Nephron progenitor cell (in vitro differentiated cells): ENCODE results near the gene RGS9.

Experiments
- DNase-seq: peaks from one replicate; pipeline ENCODE4 v3.0.0; 2021
- H3K27ac Mint-ChIP-seq: 2 replicates; pipeline ENCODE4 v1.8.0; 2021; ENCODE audit warnings: mild to moderate bottlenecking, moderate library complexity, mixed read lengths
- H3K27me3 Mint-ChIP-seq: 2 replicates; pipeline ENCODE4 v1.8.0; 2021; ENCODE audit warnings: mild to moderate bottlenecking, low read depth, mixed read lengths; ENCODE audit not compliant: poor library complexity
- H3K36me3 Mint-ChIP-seq: 2 replicates; pipeline ENCODE4 v1.8.0; 2021; ENCODE audit warnings: low read depth, mixed read lengths
- H3K4me1 Mint-ChIP-seq: 2 replicates; pipeline ENCODE4 v1.8.0; 2021; ENCODE audit warnings: mixed read lengths
- H3K4me3 Mint-ChIP-seq: 2 replicates; pipeline ENCODE4 v1.8.0; 2021; ENCODE audit warnings: mild to moderate bottlenecking, moderate library complexity, mixed read lengths
- H3K9me3 Mint-ChIP-seq: 2 replicates; pipeline ENCODE4 v1.8.0; 2021; ENCODE audit warnings: mild to moderate bottlenecking, moderate library complexity, mixed read lengths
- CTCF ChIP-seq: fragments of 200-600 bp; sonication (generic); IDR thresholded peaks from 2 replicates; pipeline ENCODE4 v1.5.0; 2021; ENCODE audit warnings: antibody characterized with exemption

The RGS9 gene

GRCh38 chr17:65231662-65232335, 94.6 kb downstream of the RGS9 start:
- H3K4me1 Mint-ChIP-seq: peaks cover 27% of the 10 kb centered on the region
- H3K36me3 Mint-ChIP-seq: no peaks in the 10 kb centered on the region
- no peak overlapping the region for H3K4me3 Mint-ChIP-seq
- DNase-seq: peak; percentile 64
- no peaks in the 10 kb centered on the region for H3K27me3 Mint-ChIP-seq
- H3K27ac Mint-ChIP-seq: no peak overlapping the region
- TF ChIP-seq CTCF: peak; percentile 68
- peaks cover 7% of the 10 kb centered on the region for H3K9me3 Mint-ChIP-seq

GRCh38 chr17:65235284-65235683, 98.1 kb downstream of the RGS9 start:
- peaks cover 14% of the 10 kb centered on the region for H3K4me1 Mint-ChIP-seq
- no peak overlapping the region for H3K4me3 Mint-ChIP-seq
- no peak overlapping the region for H3K27ac Mint-ChIP-seq
- no peak for TF ChIP-seq CTCF
- no peak for DNase-seq
- H3K9me3 Mint-ChIP-seq: peaks cover 24% of the 10 kb centered on the region
- H3K36me3 Mint-ChIP-seq: no peaks in the 10 kb centered on the region
- H3K27me3 Mint-ChIP-seq: no peaks in the 10 kb centered on the region

- Mint-ChIP-seq H3K27ac (no peak overlapping the region), H3K36me3 (no peaks in the 10 kb centered on the region), H3K27me3 (no peaks in the 10 kb centered on the region), H3K4me3 (no peak overlapping the region), H3K4me1 (peaks cover 13% of the 10 kb centered on the region), H3K9me3 (peaks cover 24% of the 10 kb centered on the region)
- DNase-seq: no peak
- no peak for TF ChIP-seq CTCF
Observed at GRCh38 chr17:65236321-65236720, 99.2 kb downstream of the RGS9 start.

GRCh38 chr17:65243838-65244625, 106.9 kb downstream of the RGS9 start:
- peaks cover 4% of the 10 kb centered on the region for H3K27me3 Mint-ChIP-seq
- H3K4me3 Mint-ChIP-seq: no peak overlapping the region
- TF ChIP-seq CTCF: no peak
- no peaks in the 10 kb centered on the region for H3K9me3 Mint-ChIP-seq
- DNase-seq: no peak
- H3K27ac Mint-ChIP-seq: peak overlapping the region; percentile 80
- no peaks in the 10 kb centered on the region for H3K36me3 Mint-ChIP-seq
- peaks cover 11% of the 10 kb centered on the region for H3K4me1 Mint-ChIP-seq

GRCh38 chr17:65246252-65246651, 109.1 kb downstream of the RGS9 start:
- Mint-ChIP-seq H3K4me1 (peaks cover 11% of the 10 kb centered on the region), H3K27me3 (peaks cover 9% of the 10 kb centered on the region), H3K4me3 (no peak overlapping the region), H3K27ac (no peak overlapping the region), H3K9me3 (no peaks in the 10 kb centered on the region), H3K36me3 (no peaks in the 10 kb centered on the region)
- no peak for TF ChIP-seq CTCF
- no peak for DNase-seq
